NCI-H187 (cell line): ENCODE data around the gene ASTN2.

ENCODE experiments used
- DNase-seq, 2 experiments: peaks; one replicate each; lab custom pipeline; 2025; lab: John Stamatoyannopoulos, UW

The ASTN2 gene

DNA sequence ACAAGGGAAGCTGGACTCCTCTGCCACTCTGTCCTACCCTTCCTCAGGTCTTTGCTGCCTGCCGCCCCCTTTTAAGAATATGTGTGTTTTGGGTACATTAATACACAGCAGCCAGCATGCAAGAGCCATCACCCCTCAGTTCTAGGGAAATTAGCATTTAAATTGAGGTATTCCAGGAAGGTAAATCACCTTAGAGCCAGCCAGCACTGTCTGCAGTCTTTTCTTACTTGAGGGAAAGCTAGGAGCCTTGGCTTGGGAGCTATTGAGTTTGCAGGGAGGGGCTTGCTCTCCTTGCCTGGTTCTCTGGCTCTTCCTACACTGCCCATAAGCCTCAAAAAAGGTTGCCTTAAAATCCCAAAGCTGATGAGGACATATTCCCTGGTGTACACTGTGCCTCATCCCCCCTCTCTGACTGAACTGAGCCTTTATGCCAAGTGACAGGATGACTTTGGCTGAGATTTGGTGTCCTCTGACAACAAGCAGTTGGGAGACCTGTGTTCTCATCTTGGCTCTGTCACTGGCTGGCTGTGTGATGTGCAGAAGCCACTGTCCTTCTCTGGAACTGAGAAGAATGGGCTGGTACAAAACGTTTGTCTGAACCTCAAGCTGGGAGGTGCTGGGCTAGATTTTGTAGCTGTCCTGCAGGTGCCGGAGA lies 673.6 kb downstream of the ASTN2 start:
- no peak for DNase-seq

DNA sequence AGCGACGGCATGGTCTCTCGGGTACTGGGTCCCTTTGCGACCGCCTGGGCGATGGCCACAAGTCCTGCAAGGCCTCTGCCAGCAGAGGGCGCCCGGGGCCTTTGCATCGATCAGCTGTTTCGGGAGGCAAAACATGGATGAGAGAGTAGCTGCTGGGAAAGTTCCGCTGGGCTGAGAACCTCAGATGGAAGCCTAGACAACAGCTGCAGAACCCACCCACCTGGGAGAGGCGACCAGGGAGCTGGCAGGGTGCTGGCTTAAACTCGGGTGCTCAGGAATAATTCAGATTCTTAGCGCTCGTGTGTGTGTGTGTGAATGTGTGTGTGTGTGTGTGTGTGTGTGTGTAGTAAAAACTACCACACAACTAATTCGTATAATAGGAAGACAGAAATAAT lies 677.7 kb downstream of the ASTN2 start:
- peak; percentile 15 to 46 for DNase-seq

DNA sequence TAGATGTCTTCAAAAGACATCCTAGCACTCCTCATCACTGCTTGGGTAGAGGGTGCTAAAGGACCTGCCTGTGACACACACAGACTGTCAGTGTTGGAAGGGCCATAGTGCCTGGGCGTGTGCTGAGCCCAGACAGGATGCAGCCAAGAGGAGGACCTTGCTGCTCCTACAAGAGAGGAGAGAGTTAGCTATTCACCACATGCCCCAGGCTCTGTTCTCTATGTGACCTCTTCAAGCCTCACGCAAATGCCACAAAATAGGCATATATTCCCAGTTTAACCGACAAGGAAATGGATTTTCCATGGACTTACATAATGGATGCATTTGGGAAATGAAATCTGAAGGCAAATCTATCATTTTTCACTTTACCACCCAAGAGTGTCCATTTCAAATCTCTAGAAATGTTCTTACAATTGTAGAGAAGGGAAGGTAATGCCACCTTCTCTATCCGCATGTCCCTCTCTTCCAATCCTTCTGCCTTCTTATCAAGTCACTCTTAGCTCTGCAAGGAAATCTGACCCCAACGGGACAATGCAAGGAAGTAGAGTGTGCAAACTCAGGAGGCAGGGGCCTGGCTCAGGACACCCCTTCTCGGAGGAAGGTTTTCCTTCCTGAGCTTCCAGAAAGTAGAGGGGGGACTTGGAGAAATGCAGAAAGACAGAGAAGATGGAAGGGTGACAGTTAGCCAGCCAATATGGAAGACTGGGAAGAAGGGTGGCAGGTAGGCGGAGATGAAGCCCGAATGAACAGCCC lies 678.3 kb downstream of the ASTN2 start:
- no peak for DNase-seq

- no peak for DNase-seq
Measured at GRCh38 chr9:116733010-116733641, 681.7 kb downstream of the ASTN2 start.

GRCh38 chr9:116726602-116727001 lies 688.3 kb downstream of the ASTN2 start:
- DNase-seq: no peak

DNA sequence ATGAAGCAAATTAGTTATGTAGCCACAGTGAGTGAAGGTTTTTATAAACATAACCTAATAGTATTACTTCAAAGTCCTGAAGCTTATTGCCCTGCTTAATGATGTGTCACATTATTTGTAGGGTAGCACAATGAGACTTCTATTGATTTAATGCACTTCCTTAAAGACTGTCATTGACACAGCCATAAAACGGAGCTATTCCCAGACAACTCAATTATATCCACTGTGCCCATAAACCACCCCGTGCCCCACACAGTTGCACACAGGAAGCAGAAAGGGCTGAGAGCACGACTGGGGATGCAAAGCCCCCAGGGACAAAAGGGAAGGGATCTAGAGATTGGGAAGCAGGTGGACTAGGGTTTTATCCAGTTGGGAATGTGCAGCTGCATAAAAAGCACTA lies 690.7 kb downstream of the ASTN2 start:
- DNase-seq: no peak

DNA sequence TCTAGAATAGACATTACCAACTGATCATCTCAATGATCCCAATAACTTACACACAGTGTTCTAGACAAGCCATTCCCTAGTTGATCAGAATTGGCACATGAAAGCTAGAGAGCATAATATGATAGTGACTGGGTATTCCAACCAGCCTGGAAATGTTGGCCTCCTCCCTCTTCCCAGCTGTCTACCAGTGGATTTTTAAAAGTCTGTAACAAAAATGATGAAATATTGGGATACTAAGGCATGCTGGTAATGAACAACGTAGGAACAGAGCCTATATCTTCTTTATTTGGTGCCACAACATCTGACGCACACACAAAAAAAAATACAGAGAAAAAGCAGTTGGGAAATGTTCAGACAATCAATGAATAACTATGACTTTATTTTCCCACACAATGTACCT lies 692.9 kb downstream of the ASTN2 start:
- DNase-seq: no peak

- DNase-seq: no peak
Measured at GRCh38 chr9:116721411-116721810, 693.4 kb downstream of the ASTN2 start.

DNA sequence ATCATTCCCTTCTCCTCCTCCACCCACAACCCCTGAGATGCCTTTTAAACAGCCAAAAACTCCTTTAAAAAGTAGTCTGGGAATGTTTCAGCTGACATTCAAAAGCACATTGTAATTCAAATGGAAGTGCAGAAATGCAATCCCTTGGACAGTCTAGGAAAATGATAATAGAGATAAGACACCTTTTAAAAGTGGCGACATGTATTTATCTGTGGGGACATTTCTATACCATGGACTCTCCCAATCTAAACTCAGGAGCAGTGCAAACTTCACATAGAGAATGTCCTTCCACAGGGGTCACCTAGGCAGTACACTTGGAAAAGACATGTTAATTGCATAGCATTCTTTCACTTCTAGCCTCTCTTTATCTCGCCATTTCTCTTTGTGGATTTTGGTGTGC lies 694.7 kb downstream of the ASTN2 start:
- DNase-seq: no peak

- DNase-seq: no peak
Measured at GRCh38 chr9:116718111-116718510, 696.7 kb downstream of the ASTN2 start.

DNA sequence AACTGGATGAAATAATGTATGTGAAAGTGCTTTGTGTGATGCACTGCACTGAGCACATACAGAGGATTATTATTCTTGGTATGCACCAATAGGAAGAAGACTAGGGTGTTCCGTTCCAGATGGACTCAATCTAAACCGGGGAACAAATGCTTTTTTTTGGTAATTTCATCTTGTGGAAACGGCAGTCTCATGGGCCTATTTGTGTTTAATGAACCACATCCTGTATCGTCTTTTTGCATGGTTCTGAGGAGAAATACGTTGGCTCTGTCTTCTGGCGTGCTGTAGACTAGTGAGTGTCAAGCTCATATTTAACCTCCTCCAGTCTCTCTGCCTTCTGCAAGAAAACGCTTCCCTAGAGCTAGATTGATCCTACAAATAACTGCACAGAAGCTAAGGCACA lies 697.7 kb downstream of the ASTN2 start:
- no peak for DNase-seq

DNA sequence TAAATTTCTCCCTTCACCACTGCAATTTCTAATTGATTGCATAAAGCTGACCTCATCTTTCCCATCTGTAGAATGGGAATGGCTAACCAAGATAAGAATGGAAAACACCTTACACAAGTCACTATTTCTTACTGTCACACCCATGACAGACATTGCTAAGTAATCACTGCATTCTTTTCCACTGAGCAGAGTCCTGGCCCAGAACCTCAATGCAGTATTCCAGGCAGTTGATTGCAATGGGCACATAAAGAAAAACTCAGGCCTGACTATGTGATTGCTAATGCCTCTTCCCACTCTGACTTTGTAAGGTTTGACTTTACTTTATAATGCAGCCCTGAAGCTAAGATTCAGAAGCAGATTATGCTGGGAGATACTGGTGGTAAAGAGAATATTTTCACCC lies 698.4 kb downstream of the ASTN2 start:
- DNase-seq: no peak

GRCh38 chr9:116715751-116716150 lies 699.1 kb downstream of the ASTN2 start:
- DNase-seq: no peak

GRCh38 chr9:116713271-116713670 lies 701.6 kb downstream of the ASTN2 start:
- DNase-seq: no peak

DNA sequence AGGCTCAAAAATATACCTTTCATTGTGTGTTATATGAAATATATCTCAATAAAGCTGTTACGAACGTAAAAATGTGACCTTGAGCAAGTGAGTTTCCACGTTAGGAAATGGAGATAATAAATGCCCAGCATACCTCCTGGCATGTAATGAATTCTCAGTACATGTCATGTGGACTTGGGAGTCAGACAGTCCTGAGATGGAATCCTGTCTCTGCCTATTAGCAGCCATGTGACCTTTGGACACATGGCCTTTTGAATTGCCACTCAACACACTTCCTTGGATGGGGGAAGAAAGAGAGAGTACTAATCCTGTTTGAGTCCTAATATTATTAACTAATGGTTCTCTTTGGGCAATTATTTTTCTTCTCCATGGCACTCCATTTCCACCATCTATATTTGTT lies 702.1 kb downstream of the ASTN2 start:
- no peak for DNase-seq

DNA sequence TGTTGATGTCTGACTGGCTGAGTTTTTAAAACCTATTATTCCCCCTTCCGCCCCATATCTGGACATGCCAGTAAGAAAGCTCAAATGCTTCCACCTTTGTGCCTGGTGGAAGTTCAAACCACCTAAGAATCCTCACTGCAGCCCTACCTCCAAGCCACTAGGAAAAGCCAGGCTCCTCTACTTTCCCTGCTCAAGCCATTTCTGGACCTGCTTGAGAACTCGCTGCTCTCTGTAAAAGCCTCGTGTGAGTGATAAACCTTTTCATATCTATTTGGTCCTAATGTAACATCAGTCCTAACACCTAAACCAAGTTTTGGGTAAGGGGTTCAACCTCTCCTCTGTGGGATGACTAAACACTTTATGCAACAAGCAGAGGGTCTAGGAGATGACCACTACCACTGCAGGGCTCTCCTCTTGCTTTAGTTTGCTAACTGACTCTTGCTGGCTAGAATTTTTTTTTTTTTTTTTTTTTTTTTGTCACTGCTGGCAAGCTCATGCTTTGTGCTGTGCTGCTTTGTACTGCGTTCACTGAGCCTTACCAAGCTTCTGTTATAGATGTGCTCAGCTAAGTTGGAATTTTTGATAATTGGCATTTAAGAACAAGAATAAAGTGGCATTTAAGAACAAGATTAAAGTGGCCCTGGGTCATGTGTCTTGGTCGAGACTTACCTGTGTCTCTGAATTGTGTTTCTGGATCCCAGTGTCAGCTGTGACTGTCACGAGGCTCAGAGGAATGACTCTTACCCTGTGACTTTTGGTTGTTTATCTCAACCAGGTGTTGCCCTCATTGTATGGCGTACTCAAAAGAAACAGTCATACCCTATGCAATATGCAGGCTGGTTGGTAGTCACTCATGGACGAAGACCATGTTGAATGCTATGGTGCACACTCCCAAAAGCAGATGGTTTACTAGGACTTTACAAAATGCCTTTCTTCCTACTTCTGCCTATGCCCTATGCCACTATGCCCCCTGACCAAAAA lies 708.3 kb downstream of the ASTN2 start:
- no peak for DNase-seq

- no peak for DNase-seq
Measured at GRCh38 chr9:116705531-116705930, 709.3 kb downstream of the ASTN2 start.

- DNase-seq: no peak
Measured at GRCh38 chr9:116704470-116704869, 710.4 kb downstream of the ASTN2 start.

DNA sequence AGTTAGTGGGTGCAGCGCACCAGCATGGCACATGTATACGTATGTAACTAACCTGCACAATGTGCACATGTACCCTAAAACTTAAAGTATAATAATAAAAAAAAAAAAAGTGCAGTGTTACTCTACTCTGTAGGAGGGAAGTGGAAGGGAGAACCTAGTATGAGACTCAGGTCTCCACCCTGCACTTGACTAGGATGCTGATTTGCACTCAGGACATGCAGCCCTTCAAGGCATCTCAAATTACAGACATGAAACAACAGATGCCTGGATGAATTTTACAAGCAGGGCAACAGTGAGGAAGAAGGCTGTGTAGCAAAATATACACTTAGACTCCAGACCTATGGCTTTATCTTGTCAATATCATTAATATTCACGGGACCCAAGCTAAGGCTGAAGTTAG lies 711.2 kb downstream of the ASTN2 start:
- no peak for DNase-seq

DNA sequence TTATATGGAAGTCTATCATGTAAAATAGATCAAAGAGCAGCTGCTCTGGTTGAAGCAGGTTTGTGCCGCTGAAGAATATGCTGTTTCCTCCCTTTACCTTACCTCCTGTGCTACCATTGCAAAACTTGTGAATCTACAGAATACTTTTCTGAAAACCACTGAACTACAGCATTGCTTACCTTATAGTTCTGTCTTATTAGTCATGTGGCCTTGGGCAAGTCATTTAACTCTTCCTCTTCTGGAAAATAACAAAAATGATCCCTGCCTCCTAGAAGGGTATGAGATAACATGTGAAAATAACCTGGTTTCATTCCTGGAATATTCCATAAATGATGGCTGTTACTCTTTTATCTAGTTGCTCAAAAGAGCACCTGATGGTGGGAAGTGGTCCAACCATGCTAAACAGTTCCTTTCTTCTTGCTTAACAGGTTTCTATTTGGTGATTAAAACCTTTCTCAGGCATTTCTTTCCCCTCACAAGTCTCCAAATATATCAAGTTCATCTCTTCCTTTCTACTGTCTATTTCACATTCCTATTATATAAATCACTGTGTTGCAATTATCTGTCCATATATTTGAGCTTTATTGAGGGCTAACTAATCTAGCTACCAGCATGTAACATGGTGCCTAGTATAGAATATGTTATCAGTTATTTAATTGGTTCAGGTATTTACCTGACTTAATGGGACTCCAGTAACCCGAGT lies 712.8 kb downstream of the ASTN2 start:
- DNase-seq: no peak
